Measurements from ENCODE around the gene TIMM23.
"Not testable (repeated sequence)": the region's sequence is repeated elsewhere in the genome, so short reads cannot be mapped to it uniquely, and the experiment has no call there.

Gene TIMM23

DNA sequence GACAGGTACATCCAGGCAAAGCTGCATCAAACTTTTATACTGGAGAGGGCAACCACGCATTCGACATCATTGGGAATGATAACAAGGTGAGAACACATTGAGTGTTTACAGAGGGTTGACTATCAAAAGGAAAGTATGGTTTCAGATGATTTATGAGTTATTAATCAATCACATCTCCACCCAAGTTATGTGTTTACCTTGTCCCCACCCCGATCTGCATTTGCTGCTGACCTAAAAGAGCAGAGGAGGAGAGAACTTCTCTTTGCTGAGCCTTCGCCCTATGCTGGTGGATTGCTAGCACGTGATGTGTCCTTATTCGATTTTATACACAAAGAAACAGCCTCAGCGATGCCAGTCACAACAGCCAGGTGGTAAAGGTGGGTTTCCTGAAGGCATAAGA lies 74.0 kb downstream of the TIMM23 start, which contains the start of gene MSMB:
MSMB (minus strand) TSS at position 9 of the 400 bp plus-strand sequence. CDS start 32 bp downstream, outside the sequence.
- H3K27me3 Mint-ChIP-seq (ENCODE audit: low read depth, poor library complexity), result peaks cover 13% of the 10 kb centered on the region
- H3K9me3 Mint-ChIP-seq, result no peaks in the 10 kb centered on the region
- no peak within 1 kb of the TSS for H3K27ac Mint-ChIP-seq
- H3K36me3 Mint-ChIP-seq (ENCODE audit: low read depth), result no peaks in the 10 kb centered on the region
- no peak for TF ChIP-seq CTCF (IDR thresholded peaks at IDR 0.05)
- H3K4me3 Mint-ChIP-seq, result no peak within 1 kb of the TSS
- peaks cover 3% of the 10 kb centered on the region for H3K4me1 Mint-ChIP-seq
- DNase-seq, result no peak

- H3K4me1 Mint-ChIP-seq, result peaks cover 6% of the 10 kb centered on the region
- no peak for DNase-seq
- H3K27ac Mint-ChIP-seq, result no peak overlapping the region
- no peak overlapping the region for H3K4me3 Mint-ChIP-seq
- TF ChIP-seq CTCF (IDR thresholded peaks at IDR 0.05), result no peak
- peaks cover 13% of the 10 kb centered on the region for H3K27me3 Mint-ChIP-seq (ENCODE audit: low read depth, poor library complexity)
- H3K36me3 Mint-ChIP-seq (ENCODE audit: low read depth), result no peaks in the 10 kb centered on the region
- no peaks in the 10 kb centered on the region for H3K9me3 Mint-ChIP-seq
These were observed 75.9 kb downstream of the TIMM23 start for GRCh38 chr10:46048152-46048551.

DNA sequence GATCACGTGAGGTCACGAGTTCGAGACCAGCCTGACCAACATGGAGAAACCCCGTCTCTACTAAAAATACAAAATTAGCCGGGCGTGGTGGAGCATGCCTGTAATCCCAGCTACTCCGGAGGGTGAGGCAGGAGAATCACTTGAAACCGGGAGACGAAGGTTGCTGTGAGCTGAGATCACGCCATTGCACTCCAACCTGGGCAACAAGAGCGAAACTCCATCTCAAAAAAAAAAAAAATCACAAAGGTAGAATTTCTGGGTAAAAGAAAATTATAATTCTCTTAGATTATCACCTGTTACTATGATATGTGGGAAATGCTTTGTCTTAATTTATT lies 77.2 kb downstream of the TIMM23 start:
- H3K9me3 Mint-ChIP-seq; H3K4me3 Mint-ChIP-seq; H3K36me3 Mint-ChIP-seq (ENCODE audit: low read depth); DNase-seq; H3K27ac Mint-ChIP-seq; H3K27me3 Mint-ChIP-seq (ENCODE audit: low read depth, poor library complexity): not testable (repeated sequence)
- peaks cover 16% of the 10 kb centered on the region for H3K4me1 Mint-ChIP-seq

GRCh38 chr10:46050941-46051623 lies 78.8 kb downstream of the TIMM23 start:
- DNase-seq, result no peak
- peaks cover 7% of the 10 kb centered on the region for H3K27me3 Mint-ChIP-seq (ENCODE audit: low read depth, poor library complexity)
- peaks cover 3% of the 10 kb centered on the region for H3K9me3 Mint-ChIP-seq
- H3K4me1 Mint-ChIP-seq, result peaks cover 20% of the 10 kb centered on the region
- no peak overlapping the region for H3K27ac Mint-ChIP-seq
- no peaks in the 10 kb centered on the region for H3K36me3 Mint-ChIP-seq (ENCODE audit: low read depth)
- no peak overlapping the region for H3K4me3 Mint-ChIP-seq
- no peak for TF ChIP-seq CTCF (IDR thresholded peaks at IDR 0.05)

DNA sequence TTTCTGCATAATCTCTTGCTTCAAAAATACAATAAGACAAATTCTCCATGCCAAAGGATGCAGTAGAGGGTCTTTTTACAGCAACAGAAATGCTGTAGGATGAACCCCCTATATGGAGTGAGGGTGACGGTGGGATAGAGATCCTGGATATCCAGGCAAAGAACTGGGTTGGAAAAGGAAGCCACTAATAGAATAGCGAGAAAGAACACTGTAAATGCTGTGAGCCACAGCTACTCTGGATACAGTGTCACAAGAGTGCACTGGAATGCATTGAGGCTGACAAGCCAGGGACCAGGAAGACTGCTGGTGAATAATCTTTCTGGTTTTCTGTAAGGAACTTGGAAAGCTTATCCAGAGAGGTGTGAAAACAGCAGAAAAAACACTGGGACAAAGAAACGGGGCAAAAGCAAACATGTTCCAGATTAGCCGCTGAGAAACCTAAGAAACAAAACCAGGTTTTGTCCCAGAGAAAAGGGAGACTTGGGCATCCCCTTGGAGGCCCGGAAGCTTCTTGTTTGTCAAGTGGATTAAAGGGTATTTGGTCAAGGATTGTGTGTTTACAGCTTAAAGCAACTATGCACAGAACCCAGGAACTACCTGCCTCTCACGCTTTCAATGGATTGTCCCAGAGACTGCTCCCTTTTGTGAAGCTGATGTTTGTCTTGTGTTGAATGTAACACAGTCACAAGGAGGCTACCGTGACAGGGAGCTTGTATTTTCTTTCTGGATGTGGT lies 79.9 kb downstream of the TIMM23 start:
- Mint-ChIP-seq H3K9me3 (peaks cover 12% of the 10 kb centered on the region), H3K4me1 (peaks cover 20% of the 10 kb centered on the region), H3K27me3 (ENCODE audit: low read depth, poor library complexity) (peaks cover 5% of the 10 kb centered on the region), H3K4me3 (no peak overlapping the region), H3K36me3 (ENCODE audit: low read depth) (no peaks in the 10 kb centered on the region), H3K27ac (no peak overlapping the region)
- TF ChIP-seq CTCF (IDR thresholded peaks at IDR 0.05), result no peak
- no peak for DNase-seq

DNA sequence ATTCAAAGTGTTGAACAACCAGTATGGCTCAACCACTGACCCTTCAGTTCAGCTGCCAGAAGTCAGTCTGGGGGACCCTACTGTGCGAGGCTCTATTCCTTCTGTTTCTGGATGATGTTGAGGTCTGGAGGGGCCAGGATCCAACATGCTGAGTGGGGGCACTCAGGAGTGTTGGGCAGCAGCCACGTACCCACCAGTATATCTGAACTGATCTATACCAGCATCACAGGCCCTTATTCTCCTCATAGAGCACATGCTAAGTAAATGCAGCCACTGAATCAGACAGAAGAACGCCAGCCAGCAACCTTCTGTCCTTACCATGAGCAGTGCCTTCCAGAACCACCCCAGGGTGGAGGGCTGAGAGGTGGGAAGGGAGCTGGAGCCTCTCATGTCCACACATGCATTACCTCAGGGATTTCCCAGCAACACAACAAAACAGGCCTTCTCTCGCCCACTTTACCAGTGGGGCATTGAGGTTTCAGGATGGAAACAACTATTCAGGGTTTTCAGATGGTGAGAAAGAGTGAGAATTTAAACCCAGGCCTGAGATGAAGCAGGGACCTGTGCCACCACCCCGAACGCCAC lies 80.6 kb downstream of the TIMM23 start:
- no peaks in the 10 kb centered on the region for H3K36me3 Mint-ChIP-seq (ENCODE audit: low read depth)
- peaks cover 3% of the 10 kb centered on the region for H3K27me3 Mint-ChIP-seq (ENCODE audit: low read depth, poor library complexity)
- H3K4me3 Mint-ChIP-seq, result no peak overlapping the region
- H3K9me3 Mint-ChIP-seq, result peaks cover 16% of the 10 kb centered on the region
- TF ChIP-seq CTCF (IDR thresholded peaks at IDR 0.05), result no peak
- H3K27ac Mint-ChIP-seq, result no peak overlapping the region
- peaks cover 20% of the 10 kb centered on the region for H3K4me1 Mint-ChIP-seq
- no peak for DNase-seq

Data from nephron progenitor cell (in vitro differentiated cells).